ENCODE data around the gene MRPL9.

MRPL9 gene

GRCh38 chr1:151718011-151718431 is 45.3 kb downstream of the MRPL9 start:
- Histone ChIP-seq H3K4me1 (0 out of 2 replicates have a peak, but pooled peaks cover 5% of the 10 kb centered on the region), H3K9me3 (no peaks in the 10 kb centered on the region), H3K4me3 (no peak overlapping the region), H3K27me3 (ENCODE audit: low read depth) (peaks cover 31% of the 10 kb centered on the region), H3K36me3 (replicated peaks) (no peaks in the 10 kb centered on the region)
- DNase-seq (ENCODE audit: low spot score in 2 of 2): no peak
- in situ Hi-C loops (cut with MboI; ENCODE audit: low sequenced_read_pairs): no loop called here

GRCh38 chr1:151716771-151717631 is 46.3 kb downstream of the MRPL9 start, which contains the start of gene CELF3:
Gene CELF3 (minus strand): TSS chr1:151716803. CDS start chr1:151716020, 783 bp downstream.
- Histone ChIP-seq H3K9me3 (no peaks in the 10 kb centered on the region), H3K36me3 (replicated peaks) (no peaks in the 10 kb centered on the region), H3K27me3 (ENCODE audit: low read depth) (peaks cover 31% of the 10 kb centered on the region), H3K4me3 (no peak within 1 kb of the TSS), H3K4me1 (0 out of 2 replicates have a peak, but pooled peaks cover 5% of the 10 kb centered on the region)
- in situ Hi-C loops (cut with MboI; ENCODE audit: low sequenced_read_pairs): no loop called here
- peak; percentile 43 to 56 for DNase-seq (ENCODE audit: low spot score in 2 of 2)

- Histone ChIP-seq H3K4me3 (no peak overlapping the region), H3K27me3 (ENCODE audit: low read depth) (peaks cover 25% of the 10 kb centered on the region), H3K4me1 (0 out of 2 replicates have a peak, but pooled peaks cover 5% of the 10 kb centered on the region), H3K36me3 (replicated peaks) (no peaks in the 10 kb centered on the region), H3K9me3 (no peaks in the 10 kb centered on the region)
- in situ Hi-C loops (cut with MboI; ENCODE audit: low sequenced_read_pairs): no loop called here
- DNase-seq (ENCODE audit: low spot score in 2 of 2): no peak
Measured at GRCh38 chr1:151716405-151716762, 46.9 kb downstream of the MRPL9 start.

GRCh38 chr1:151715726-151716404 is 47.4 kb downstream of the MRPL9 start:
- DNase-seq (ENCODE audit: low spot score in 2 of 2): peak in 1 of 2 experiments; percentile 64
- H3K9me3 ChIP-seq: no peaks in the 10 kb centered on the region
- H3K36me3 ChIP-seq (replicated peaks): no peaks in the 10 kb centered on the region
- H3K4me1 ChIP-seq: 0 out of 2 replicates have a peak, but pooled peaks cover 5% of the 10 kb centered on the region
- H3K27me3 ChIP-seq (ENCODE audit: low read depth): peaks cover 23% of the 10 kb centered on the region
- H3K4me3 ChIP-seq: no peak overlapping the region
- in situ Hi-C loops (cut with MboI; ENCODE audit: low sequenced_read_pairs): no loop called here

- no peak overlapping the region for H3K4me3 ChIP-seq
- in situ Hi-C loops (cut with MboI; ENCODE audit: low sequenced_read_pairs): no loop called here
- no peaks in the 10 kb centered on the region for H3K9me3 ChIP-seq
- 0 out of 2 replicates have a peak, but pooled peaks cover 5% of the 10 kb centered on the region for H3K4me1 ChIP-seq
- DNase-seq (ENCODE audit: low spot score in 2 of 2): no peak
- H3K27me3 ChIP-seq (ENCODE audit: low read depth): peaks cover 15% of the 10 kb centered on the region
- H3K36me3 ChIP-seq (replicated peaks): no peaks in the 10 kb centered on the region
Measured at GRCh38 chr1:151714820-151715725, 48.2 kb downstream of the MRPL9 start.

GRCh38 chr1:151713874-151714273 is 49.4 kb downstream of the MRPL9 start:
- Histone ChIP-seq H3K9me3 (no peaks in the 10 kb centered on the region), H3K27me3 (ENCODE audit: low read depth) (peaks cover 8% of the 10 kb centered on the region), H3K4me3 (no peak overlapping the region), H3K36me3 (replicated peaks) (no peaks in the 10 kb centered on the region), H3K4me1 (0 out of 2 replicates have a peak, but pooled peaks cover 5% of the 10 kb centered on the region)
- no peak for DNase-seq (ENCODE audit: low spot score in 2 of 2)
- in situ Hi-C loops (cut with MboI; ENCODE audit: low sequenced_read_pairs): no loop called here

- Histone ChIP-seq H3K4me3 (no peak overlapping the region), H3K4me1 (0 out of 2 replicates have a peak, but pooled peaks cover 5% of the 10 kb centered on the region), H3K36me3 (replicated peaks) (no peaks in the 10 kb centered on the region), H3K27me3 (ENCODE audit: low read depth) (peaks cover 6% of the 10 kb centered on the region), H3K9me3 (no peaks in the 10 kb centered on the region)
- in situ Hi-C loops (cut with MboI; ENCODE audit: low sequenced_read_pairs): no loop called here
- no peak for DNase-seq (ENCODE audit: low spot score in 2 of 2)
Measured at GRCh38 chr1:151713044-151713443, 50.3 kb downstream of the MRPL9 start.

- no peak for DNase-seq (ENCODE audit: low spot score in 2 of 2)
- no peaks in the 10 kb centered on the region for H3K36me3 ChIP-seq (replicated peaks)
- peaks cover under 1% of the 10 kb centered on the region for H3K27me3 ChIP-seq (ENCODE audit: low read depth)
- H3K4me1 ChIP-seq: 0 out of 2 replicates have a peak, but pooled peaks cover 2% of the 10 kb centered on the region
- no peak overlapping the region for H3K4me3 ChIP-seq
- in situ Hi-C loops (cut with MboI; ENCODE audit: low sequenced_read_pairs): no loop called here
- no peaks in the 10 kb centered on the region for H3K9me3 ChIP-seq
Measured at GRCh38 chr1:151711951-151712350, 51.3 kb downstream of the MRPL9 start.

GRCh38 chr1:151711044-151711800 is 52.1 kb downstream of the MRPL9 start:
- DNase-seq (ENCODE audit: low spot score in 2 of 2): no peak
- Histone ChIP-seq H3K9me3 (no peaks in the 10 kb centered on the region), H3K36me3 (replicated peaks) (no peaks in the 10 kb centered on the region), H3K4me1 (no peaks in the 10 kb centered on the region), H3K4me3 (no peak overlapping the region), H3K27me3 (ENCODE audit: low read depth) (no peaks in the 10 kb centered on the region)
- in situ Hi-C loops (cut with MboI; ENCODE audit: low sequenced_read_pairs): no loop called here

- Histone ChIP-seq H3K4me1 (no peaks in the 10 kb centered on the region), H3K36me3 (replicated peaks) (no peaks in the 10 kb centered on the region), H3K27me3 (ENCODE audit: low read depth) (no peaks in the 10 kb centered on the region), H3K4me3 (no peak overlapping the region), H3K9me3 (no peaks in the 10 kb centered on the region)
- in situ Hi-C loops (cut with MboI; ENCODE audit: low sequenced_read_pairs): no loop called here
- peak in 1 of 2 experiments; percentile 62 for DNase-seq (ENCODE audit: low spot score in 2 of 2)
Measured at GRCh38 chr1:151710187-151710840, 53.0 kb downstream of the MRPL9 start.

Data from HAP-1 (cell line).